Fibroblast of villous mesenchyme (primary cell): ENCODE data around the gene FAM98A. TPM values are rescaled to one million over a fixed set of nuclear protein-coding genes. Genes with fewer than 3 reads are reported as not detected.

Source experiments
- DNase-seq: peaks from one replicate; pipeline ENCODE4 v3.0.0-alpha.2; 2010; ENCODE audit warnings: low read depth
- H3K4me3 ChIP-seq: 2 replicates; pipeline ENCODE4 v1.5.1; 2011; ENCODE audit warnings: low read depth, mild to moderate bottlenecking, low read length
- total RNA-seq: library from RNA; depleted of rRNA; stranded (reverse); fragments of >200 nt; gene quantifications from 2 replicates; pipeline ENCODE4 v1.2.3, GENCODE V29; 2012
- TF ChIP-seq, protein P1 (sequence below): IDR thresholded peaks from 2 replicates; pipeline ENCODE4 v1.5.1; 2012; ENCODE audit warnings: low read depth, mild to moderate bottlenecking, low read length; ENCODE audit not compliant: insufficient read depth

Gene FAM98A
- 152 and 179 TPM in 2 replicates for total RNA-seq

DNA sequence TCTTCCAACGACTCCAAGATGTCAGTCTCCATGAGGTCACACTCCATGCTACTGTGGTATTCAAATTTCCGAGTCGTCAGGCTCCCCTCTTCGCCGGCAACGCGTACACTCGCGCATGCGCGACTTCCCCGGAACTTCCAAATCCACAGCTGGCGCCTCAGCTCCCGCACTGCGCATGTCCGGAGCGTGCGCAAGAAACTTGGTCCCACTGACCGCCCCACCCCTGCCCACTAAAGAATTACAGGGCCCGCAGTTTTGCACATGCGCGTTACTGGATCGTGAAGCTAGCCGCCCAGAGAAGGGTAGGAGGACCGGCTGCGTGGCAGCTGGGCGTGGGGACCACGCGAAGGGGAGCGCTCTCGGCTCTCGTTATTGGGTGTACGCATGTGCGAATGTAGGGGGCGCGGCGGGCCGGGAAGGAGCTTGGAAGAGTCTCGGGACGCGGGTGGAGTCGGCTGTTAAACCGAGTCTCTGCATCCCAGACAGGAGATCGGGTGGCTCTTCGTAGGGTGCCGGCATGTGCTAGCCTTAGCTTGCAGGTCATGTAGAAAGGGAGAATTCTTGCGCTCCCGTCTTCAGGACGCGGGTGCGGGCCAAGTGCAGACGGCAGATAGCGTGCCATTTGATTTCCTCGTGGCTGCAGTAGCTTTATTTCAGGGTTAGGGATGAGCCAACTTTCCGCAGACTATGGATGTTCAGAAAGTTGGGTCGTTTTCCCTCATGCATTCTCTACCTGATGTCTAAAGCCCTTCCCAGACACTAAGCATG is at the start of gene FAM98A:
Gene FAM98A, minus strand, starts transcription at position 125 of the 768 bp plus-strand sequence. Its CDS starts 78 bp downstream, at position 47.
- peak within 1 kb of the TSS; percentile 81 for H3K4me3 ChIP-seq
- peak; percentile 100 for DNase-seq
- TF ChIP-seq, protein P1, sequence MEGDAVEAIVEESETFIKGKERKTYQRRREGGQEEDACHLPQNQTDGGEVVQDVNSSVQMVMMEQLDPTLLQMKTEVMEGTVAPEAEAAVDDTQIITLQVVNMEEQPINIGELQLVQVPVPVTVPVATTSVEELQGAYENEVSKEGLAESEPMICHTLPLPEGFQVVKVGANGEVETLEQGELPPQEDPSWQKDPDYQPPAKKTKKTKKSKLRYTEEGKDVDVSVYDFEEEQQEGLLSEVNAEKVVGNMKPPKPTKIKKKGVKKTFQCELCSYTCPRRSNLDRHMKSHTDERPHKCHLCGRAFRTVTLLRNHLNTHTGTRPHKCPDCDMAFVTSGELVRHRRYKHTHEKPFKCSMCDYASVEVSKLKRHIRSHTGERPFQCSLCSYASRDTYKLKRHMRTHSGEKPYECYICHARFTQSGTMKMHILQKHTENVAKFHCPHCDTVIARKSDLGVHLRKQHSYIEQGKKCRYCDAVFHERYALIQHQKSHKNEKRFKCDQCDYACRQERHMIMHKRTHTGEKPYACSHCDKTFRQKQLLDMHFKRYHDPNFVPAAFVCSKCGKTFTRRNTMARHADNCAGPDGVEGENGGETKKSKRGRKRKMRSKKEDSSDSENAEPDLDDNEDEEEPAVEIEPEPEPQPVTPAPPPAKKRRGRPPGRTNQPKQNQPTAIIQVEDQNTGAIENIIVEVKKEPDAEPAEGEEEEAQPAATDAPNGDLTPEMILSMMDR, result no peak

DNA sequence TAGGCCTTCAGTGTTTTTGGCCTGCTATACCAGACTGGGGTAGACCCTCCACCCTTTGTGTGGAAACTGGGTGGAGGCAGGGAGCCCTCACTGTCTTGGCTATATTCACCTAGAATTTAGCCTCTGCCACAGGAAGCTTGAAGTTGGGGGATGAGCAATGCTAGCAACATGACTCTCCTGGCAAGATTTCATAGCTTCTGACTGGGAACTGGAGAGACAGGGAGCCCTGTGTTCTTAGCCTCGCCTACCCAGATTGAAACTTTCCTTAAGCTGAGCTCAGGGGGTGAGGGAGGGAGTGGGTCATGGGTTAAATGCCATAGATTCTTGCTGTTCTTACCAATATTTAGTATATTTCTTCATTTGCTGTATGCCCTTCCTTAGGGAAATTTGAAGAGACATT is 46.8 kb upstream of the FAM98A start:
- no peak for DNase-seq
- TF ChIP-seq, protein P1, result no peak
- H3K4me3 ChIP-seq, result no peak overlapping the region

DNA sequence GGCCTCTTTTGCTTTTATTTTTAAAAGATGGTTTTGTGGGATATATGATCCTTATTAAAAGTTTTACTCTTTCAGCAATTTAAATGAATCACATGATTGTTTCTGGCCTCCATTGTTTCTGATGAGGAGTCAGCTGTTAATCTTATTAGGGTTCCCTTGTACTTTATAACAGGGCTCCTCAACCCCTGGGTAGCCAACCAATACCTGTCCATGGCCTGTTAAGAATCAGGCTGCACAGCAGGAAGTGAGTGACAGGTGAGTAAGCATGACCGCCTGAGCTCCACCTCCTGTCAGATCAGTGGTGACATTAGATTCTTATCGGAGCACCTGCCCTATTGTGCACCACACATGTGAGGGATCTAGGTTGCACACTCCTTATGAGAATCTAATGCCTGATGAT is 45.1 kb upstream of the FAM98A start:
- no peak for DNase-seq
- TF ChIP-seq, protein P1, result no peak
- no peak overlapping the region for H3K4me3 ChIP-seq

DNA sequence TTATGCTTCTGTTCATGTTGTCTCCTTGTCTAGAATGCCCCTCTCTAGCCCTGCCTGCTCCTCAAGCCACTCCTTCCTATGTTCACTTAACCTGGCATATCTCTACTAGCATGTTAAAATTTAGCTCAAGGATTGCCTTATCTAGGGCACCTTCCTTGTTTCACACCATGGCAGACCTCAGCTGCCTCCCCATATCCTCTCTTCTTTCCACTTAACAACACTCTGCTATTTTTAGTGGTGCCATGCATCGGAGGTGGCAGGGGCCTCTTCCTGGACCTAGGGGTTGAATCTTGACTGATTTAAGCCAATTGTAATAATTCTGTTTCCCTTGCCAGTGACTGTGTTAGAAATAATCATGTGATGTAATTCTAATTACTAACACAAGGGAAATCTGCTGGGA is 36.9 kb upstream of the FAM98A start:
- H3K4me3 ChIP-seq, result no peak overlapping the region
- DNase-seq, result no peak
- TF ChIP-seq, protein P1, result no peak

DNA sequence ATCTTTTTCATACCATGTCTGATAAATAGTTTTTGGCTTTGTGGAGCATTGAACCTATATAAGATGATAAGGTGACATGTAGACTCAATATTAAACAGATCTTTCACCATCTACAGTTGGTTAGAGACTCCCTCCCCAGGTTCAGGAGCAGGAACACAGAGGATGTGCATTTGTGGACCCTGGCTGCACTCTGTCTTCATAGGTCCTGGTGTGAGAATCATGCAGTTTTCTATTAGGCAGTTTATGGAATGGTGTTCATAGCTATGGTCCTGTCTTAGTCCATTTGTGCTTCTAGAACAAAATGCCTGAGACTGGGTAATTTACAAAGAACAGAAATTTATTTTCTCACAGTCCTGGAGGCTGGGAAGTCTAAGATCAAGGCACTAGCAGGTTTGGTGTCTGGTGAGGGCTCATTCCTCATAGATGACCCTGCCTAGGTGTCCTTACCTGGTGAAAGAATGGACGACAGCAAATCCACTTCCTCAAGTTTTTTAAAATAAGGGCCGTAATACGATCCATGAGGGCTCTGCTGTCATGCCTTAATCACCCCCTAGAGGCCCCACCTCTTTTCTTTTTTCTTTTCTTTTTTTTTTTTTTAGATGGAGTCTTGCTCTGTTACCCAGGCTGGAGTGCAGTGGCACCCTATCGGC is 35.3 kb upstream of the FAM98A start:
- H3K4me3 ChIP-seq, result no peak overlapping the region
- TF ChIP-seq, protein P1, result no peak
- no peak for DNase-seq

DNA sequence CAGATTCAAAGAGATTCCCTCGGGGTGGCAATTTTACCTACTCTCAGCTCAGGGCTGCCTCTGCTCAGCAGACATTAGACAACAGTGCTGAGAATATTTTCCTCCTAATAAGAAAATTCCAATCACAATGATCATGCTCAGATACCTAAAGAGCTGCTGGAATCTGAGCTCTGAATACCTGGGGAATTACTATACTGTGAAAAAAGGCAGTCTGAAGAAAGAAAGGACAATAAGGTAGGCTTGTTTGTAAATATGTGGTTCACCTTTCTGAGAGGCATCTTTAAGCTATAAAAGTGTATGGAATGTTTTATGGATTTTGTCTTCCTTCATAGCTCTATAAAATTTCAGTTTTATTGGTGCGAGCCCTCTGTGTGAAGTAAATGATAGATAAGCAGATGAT is 34.2 kb upstream of the FAM98A start:
- no peak for DNase-seq
- TF ChIP-seq, protein P1, result no peak
- H3K4me3 ChIP-seq, result no peak overlapping the region
